ENCODE results near the gene ZBTB3. TPM values are rescaled to one million over a fixed set of nuclear protein-coding genes. Genes with fewer than 3 reads are reported as not detected.
A peak's percentile ranks its signal among the peaks of the same experiment; 100 is the strongest.
"Not testable (repeated sequence)": the region's sequence is repeated elsewhere in the genome, so short reads cannot be mapped to it uniquely, and the experiment has no call there.

ZBTB3 gene
- total RNA-seq, 1 experiment from 2014 or later, result 6.9 TPM

GRCh38 chr11:62716206-62716605, 37.8 kb downstream of the ZBTB3 start:
- DNase-seq (ENCODE audit: low spot score), result no peak

GRCh38 chr11:62715150-62716130, 38.5 kb downstream of the ZBTB3 start:
- no peak for DNase-seq (ENCODE audit: low spot score)

GRCh38 chr11:62713343-62713742, 40.6 kb downstream of the ZBTB3 start:
- DNase-seq (ENCODE audit: low spot score), result no peak

GRCh38 chr11:62712861-62713260, 41.1 kb downstream of the ZBTB3 start:
- no peak for DNase-seq (ENCODE audit: low spot score)

GRCh38 chr11:62712276-62712812, 41.6 kb downstream of the ZBTB3 start:
- DNase-seq (ENCODE audit: low spot score), result no peak

- no peak for DNase-seq (ENCODE audit: low spot score)
These were observed 44.0 kb downstream of the ZBTB3 start for GRCh38 chr11:62710001-62710345.

GRCh38 chr11:62709247-62710000, 44.5 kb downstream of the ZBTB3 start:
- DNase-seq (ENCODE audit: low spot score), result peak; percentile 97

- DNase-seq (ENCODE audit: low spot score), result no peak
These were observed 45.2 kb downstream of the ZBTB3 start for GRCh38 chr11:62708793-62709192.

- no peak for DNase-seq (ENCODE audit: low spot score)
These were observed 45.6 kb downstream of the ZBTB3 start for GRCh38 chr11:62708392-62708791.

- no peak for DNase-seq (ENCODE audit: low spot score)
These were observed 46.6 kb downstream of the ZBTB3 start, which contains the start of the genes BSCL2 and GNG3 for GRCh38 chr11:62707277-62707861. BSCL2 (minus strand) TSS chr11:62707424; CDS start chr11:62707195, 229 bp downstream. GNG3 (plus strand) TSS chr11:62707676; CDS start chr11:62708296, 620 bp downstream.

GRCh38 chr11:62706850-62707247, 47.1 kb downstream of the ZBTB3 start:
- DNase-seq (ENCODE audit: low spot score), result no peak

GRCh38 chr11:62705880-62706849, 47.8 kb downstream of the ZBTB3 start:
- peak; percentile 86 for DNase-seq (ENCODE audit: low spot score)

- DNase-seq (ENCODE audit: low spot score), result peak; percentile 28
These were observed 48.5 kb downstream of the ZBTB3 start for GRCh38 chr11:62705413-62705812.

GRCh38 chr11:62703921-62704320, 50.0 kb downstream of the ZBTB3 start:
- not testable (repeated sequence) for DNase-seq (ENCODE audit: low spot score)

- no peak for DNase-seq (ENCODE audit: low spot score)
These were observed 51.7 kb downstream of the ZBTB3 start for GRCh38 chr11:62702246-62702645.

Other genes with a start within 250 kb of the ZBTB3 start
- 47.0 and 60.1 TPM in 2 replicates for gene AHNAK, start 207.4 kb downstream of the ZBTB3 start, total RNA-seq (2014; rRNA removed; shearing (Covaris generic))
- 1,742 and 1,908 TPM in 2 replicates for gene EEF1G, start 180.3 kb downstream of the ZBTB3 start, total RNA-seq (2014; rRNA removed; shearing (Covaris generic))
- 2.3 and 5.4 TPM in 2 replicates for gene TUT1, start 162.6 kb downstream of the ZBTB3 start, total RNA-seq (2014; rRNA removed; shearing (Covaris generic))
- gene MTA2, start 152.3 kb downstream of the ZBTB3 start, total RNA-seq (2014; rRNA removed; shearing (Covaris generic)), result 96.1 and 108 TPM in 2 replicates
- gene EML3, start 141.4 kb downstream of the ZBTB3 start, total RNA-seq (2014; rRNA removed; shearing (Covaris generic)), result 10.1 and 13.8 TPM in 2 replicates
- gene ROM1, start 140.9 kb downstream of the ZBTB3 start, total RNA-seq (2014; rRNA removed; shearing (Covaris generic)), result 4.2 and 11.4 TPM in 2 replicates
- gene B3GAT3, start 132.2 kb downstream of the ZBTB3 start, total RNA-seq (2014; rRNA removed; shearing (Covaris generic)), result 13.5 and 26.0 TPM in 2 replicates
- gene GANAB, start 107.5 kb downstream of the ZBTB3 start, total RNA-seq (2014; rRNA removed; shearing (Covaris generic)), result 142 and 153 TPM in 2 replicates
- gene INTS5, start 100.9 kb downstream of the ZBTB3 start, total RNA-seq (2014; rRNA removed; shearing (Covaris generic)), result 14.5 and 16.0 TPM in 2 replicates
- gene C11orf98, start 89.0 kb downstream of the ZBTB3 start, total RNA-seq (2014; rRNA removed; shearing (Covaris generic)), result 100 and 130 TPM in 2 replicates
- gene CSKMT, start 88.8 kb downstream of the ZBTB3 start, total RNA-seq (2014; rRNA removed; shearing (Covaris generic)), result 7.0 and 8.4 TPM in 2 replicates
- gene UQCC3, start 82.5 kb downstream of the ZBTB3 start, total RNA-seq (2014; rRNA removed; shearing (Covaris generic)), result 9.1 and 12.2 TPM in 2 replicates
- 3.7 and 5.1 TPM in 2 replicates for gene LBHD1, start 81.9 kb downstream of the ZBTB3 start, total RNA-seq (2014; rRNA removed; shearing (Covaris generic))
- 93.7 and 110 TPM in 2 replicates for gene UBXN1, start 75.1 kb downstream of the ZBTB3 start, total RNA-seq (2014; rRNA removed; shearing (Covaris generic))
- 0.14 TPM in 1 of 2 replicates, not detected in the other for gene LRRN4CL, start 64.6 kb downstream of the ZBTB3 start, total RNA-seq (2014; rRNA removed; shearing (Covaris generic))
- 128 TPM in 2 replicates for gene BSCL2, start 46.7 kb downstream of the ZBTB3 start, total RNA-seq (2014; rRNA removed; shearing (Covaris generic))
- 0.41 TPM in 1 of 2 replicates, not detected in the other for gene GNG3, start 46.5 kb downstream of the ZBTB3 start, total RNA-seq (2014; rRNA removed; shearing (Covaris generic))
- 4.7 and 5.0 TPM in 2 replicates for gene HNRNPUL2, start 26.7 kb downstream of the ZBTB3 start, total RNA-seq (2014; rRNA removed; shearing (Covaris generic))
- 35.0 and 46.9 TPM in 2 replicates for gene TTC9C, start 25.7 kb downstream of the ZBTB3 start, total RNA-seq (2014; rRNA removed; shearing (Covaris generic))
- gene POLR2G, start 7.4 kb upstream of the ZBTB3 start, total RNA-seq (2014; rRNA removed; shearing (Covaris generic)), result 140 and 182 TPM in 2 replicates
- gene TAF6L, start 17.2 kb upstream of the ZBTB3 start, total RNA-seq (2014; rRNA removed; shearing (Covaris generic)), result 15.0 and 19.1 TPM in 2 replicates
- 77.5 and 85.5 TPM in 2 replicates for gene TMEM179B, start 33.2 kb upstream of the ZBTB3 start, total RNA-seq (2014; rRNA removed; shearing (Covaris generic))
- gene TMEM223, start 37.8 kb upstream of the ZBTB3 start, total RNA-seq (2014; rRNA removed; shearing (Covaris generic)), result 43.1 and 62.4 TPM in 2 replicates
- 25.1 and 31.1 TPM in 2 replicates for gene NXF1, start 51.3 kb upstream of the ZBTB3 start, total RNA-seq (2014; rRNA removed; shearing (Covaris generic))
- gene STX5, start 77.9 kb upstream of the ZBTB3 start, total RNA-seq (2014; rRNA removed; shearing (Covaris generic)), result 22.3 and 26.3 TPM in 2 replicates
- gene TEX54, start 78.7 kb upstream of the ZBTB3 start, total RNA-seq (2014; rRNA removed; shearing (Covaris generic)), result not detected in 2 replicates
- 60.1 and 63.7 TPM in 2 replicates for gene WDR74, start 85.4 kb upstream of the ZBTB3 start, total RNA-seq (2014; rRNA removed; shearing (Covaris generic))
- 478 and 499 TPM in 2 replicates for gene SLC3A2, start 126.7 kb upstream of the ZBTB3 start, total RNA-seq (2014; rRNA removed; shearing (Covaris generic))
- not detected in 2 replicates for gene CHRM1, start 167.2 kb upstream of the ZBTB3 start, total RNA-seq (2014; rRNA removed; shearing (Covaris generic))
- not detected in 2 replicates for gene SLC22A6, start 230.8 kb upstream of the ZBTB3 start, total RNA-seq (2014; rRNA removed; shearing (Covaris generic))

Data from H4 (cell line).